Measurements from ENCODE around the gene KCNT1. TPM values are rescaled to one million over a fixed set of nuclear protein-coding genes. Genes with fewer than 3 reads are reported as not detected.

Gene KCNT1
- total RNA-seq, 4 donors from 2014 or later: 0.21 TPM; not detected in 3

DNA sequence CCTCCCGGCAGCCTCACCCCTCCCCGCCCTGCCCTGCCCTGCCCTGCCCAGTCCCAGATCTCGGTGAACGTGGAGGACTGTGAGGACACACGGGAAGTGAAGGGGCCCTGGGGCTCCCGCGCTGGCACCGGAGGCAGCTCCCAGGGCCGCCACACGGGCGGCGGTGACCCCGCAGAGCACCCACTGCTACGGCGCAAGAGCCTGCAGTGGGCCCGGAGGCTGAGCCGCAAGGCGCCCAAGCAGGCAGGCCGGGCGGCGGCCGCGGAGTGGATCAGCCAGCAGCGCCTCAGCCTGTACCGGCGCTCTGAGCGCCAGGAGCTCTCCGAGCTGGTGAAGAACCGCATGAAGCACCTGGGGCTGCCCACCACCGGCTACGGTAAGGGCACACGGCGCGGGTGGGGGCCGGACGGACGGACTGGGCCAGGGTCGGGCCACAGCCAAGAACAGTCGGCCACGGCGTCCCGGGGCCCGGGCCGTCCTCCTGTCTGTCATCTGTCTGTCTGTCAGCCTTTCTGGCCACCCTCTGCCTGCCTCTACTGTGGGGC lies 84.2 kb downstream of the KCNT1 start:
- no peaks in the 10 kb centered on the region for H3K9me3 ChIP-seq
- DNase-seq: no peak
- intact Hi-C loops (cut with DNase I): no loop called here
- H3K27ac ChIP-seq: no peak overlapping the region
- H3K36me3 ChIP-seq: no peaks in the 10 kb centered on the region
- H3K27me3 ChIP-seq: no peaks in the 10 kb centered on the region
- H3K4me1 ChIP-seq: no peaks in the 10 kb centered on the region
- H3K4me3 ChIP-seq (replicated peaks in 1 of 3): no peak overlapping the region
- 90 to 100% methylated on average over 1 to 31 of the region's 44 CpGs for WGBS, 2 donors
- TF ChIP-seq, protein P1, sequence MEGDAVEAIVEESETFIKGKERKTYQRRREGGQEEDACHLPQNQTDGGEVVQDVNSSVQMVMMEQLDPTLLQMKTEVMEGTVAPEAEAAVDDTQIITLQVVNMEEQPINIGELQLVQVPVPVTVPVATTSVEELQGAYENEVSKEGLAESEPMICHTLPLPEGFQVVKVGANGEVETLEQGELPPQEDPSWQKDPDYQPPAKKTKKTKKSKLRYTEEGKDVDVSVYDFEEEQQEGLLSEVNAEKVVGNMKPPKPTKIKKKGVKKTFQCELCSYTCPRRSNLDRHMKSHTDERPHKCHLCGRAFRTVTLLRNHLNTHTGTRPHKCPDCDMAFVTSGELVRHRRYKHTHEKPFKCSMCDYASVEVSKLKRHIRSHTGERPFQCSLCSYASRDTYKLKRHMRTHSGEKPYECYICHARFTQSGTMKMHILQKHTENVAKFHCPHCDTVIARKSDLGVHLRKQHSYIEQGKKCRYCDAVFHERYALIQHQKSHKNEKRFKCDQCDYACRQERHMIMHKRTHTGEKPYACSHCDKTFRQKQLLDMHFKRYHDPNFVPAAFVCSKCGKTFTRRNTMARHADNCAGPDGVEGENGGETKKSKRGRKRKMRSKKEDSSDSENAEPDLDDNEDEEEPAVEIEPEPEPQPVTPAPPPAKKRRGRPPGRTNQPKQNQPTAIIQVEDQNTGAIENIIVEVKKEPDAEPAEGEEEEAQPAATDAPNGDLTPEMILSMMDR (IDR thresholded peaks at IDR 0.05): no peak
- TF ChIP-seq POLR2A (IDR thresholded peaks at IDR 0.05): no peak

DNA sequence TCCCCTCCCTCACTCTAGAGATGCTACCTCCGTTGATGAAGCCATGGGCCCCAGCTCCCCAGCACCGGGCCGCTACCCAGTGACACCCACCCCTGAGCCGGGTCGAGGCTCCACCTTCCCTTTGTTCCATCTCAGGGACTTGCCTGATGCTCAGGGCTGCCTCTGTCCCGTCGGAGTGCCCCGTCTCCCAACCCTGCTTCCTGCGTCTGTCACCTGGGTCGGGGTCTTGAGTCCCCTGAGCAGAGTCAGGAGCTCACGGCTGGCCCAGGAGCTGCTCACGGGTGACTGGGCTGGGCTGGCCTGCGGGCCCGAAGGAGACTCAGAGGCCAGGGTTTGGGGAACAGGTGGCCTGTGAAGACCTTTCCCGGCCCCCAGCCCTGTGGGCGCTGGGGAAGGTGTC lies 85.3 kb downstream of the KCNT1 start:
- WGBS, 2 donors: 63% methylated on average over 14 of the region's 16 CpGs; no CpG with 5 or more reads in 1 of the 2 donors
- H3K27ac ChIP-seq: no peak overlapping the region
- TF ChIP-seq, protein P1 (IDR thresholded peaks at IDR 0.05): no peak
- TF ChIP-seq POLR2A (IDR thresholded peaks at IDR 0.05): no peak
- intact Hi-C loops (cut with DNase I): no loop called here
- H3K4me1 ChIP-seq: no peaks in the 10 kb centered on the region
- no peaks in the 10 kb centered on the region for H3K9me3 ChIP-seq
- no peak overlapping the region for H3K4me3 ChIP-seq (replicated peaks in 1 of 3)
- no peaks in the 10 kb centered on the region for H3K27me3 ChIP-seq
- no peak for DNase-seq
- H3K36me3 ChIP-seq: no peaks in the 10 kb centered on the region

DNA sequence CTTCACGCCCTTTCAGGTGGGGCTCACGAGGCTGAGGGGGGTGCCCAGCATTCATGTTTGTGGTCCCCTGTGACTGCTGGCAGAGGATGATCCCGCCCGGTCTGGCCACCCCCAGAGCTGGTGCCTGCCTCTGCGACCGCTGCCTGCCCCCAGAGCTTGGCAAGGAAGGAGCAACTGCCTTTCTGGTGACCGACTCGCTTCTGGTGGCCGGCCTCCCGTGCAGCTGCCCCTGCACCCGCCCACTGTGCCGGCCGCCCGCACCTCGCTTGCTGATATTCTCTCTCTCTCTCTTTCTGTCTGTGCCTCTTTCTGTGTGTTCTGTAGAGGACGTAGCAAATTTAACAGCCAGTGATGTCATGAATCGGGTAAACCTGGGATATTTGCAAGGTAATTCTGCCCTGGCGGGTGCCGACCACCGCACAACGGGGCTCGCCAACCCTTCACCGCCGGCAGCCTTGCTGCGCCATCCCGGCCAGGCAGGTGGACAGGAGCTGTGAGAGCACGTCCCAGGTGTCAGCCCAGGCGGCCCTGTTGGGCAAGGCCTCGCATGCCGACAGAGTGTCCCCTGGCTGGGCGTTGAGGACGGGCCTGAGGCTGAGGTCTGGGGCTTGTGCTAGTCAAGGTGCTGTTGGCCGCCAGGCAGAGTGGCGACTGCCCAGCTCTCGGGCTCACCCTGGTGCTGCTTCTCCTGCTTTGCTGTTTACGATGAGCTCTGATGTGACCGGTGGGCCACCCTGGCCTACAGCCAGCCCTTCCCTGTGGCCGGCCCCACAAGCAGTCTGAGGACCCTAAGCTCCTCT lies 86.0 kb downstream of the KCNT1 start:
- no peak overlapping the region for H3K27ac ChIP-seq
- H3K36me3 ChIP-seq: no peaks in the 10 kb centered on the region
- H3K4me1 ChIP-seq: no peaks in the 10 kb centered on the region
- H3K27me3 ChIP-seq: no peaks in the 10 kb centered on the region
- no peak for DNase-seq
- intact Hi-C loops (cut with DNase I): no loop called here
- WGBS, 2 donors: 79 to 83% methylated on average over 32 to 38 of the region's 38 CpGs
- TF ChIP-seq POLR2A (IDR thresholded peaks at IDR 0.05): no peak
- TF ChIP-seq, protein P1 (IDR thresholded peaks at IDR 0.05): no peak
- H3K4me3 ChIP-seq (replicated peaks in 1 of 3): no peak overlapping the region
- H3K9me3 ChIP-seq: no peaks in the 10 kb centered on the region

DNA sequence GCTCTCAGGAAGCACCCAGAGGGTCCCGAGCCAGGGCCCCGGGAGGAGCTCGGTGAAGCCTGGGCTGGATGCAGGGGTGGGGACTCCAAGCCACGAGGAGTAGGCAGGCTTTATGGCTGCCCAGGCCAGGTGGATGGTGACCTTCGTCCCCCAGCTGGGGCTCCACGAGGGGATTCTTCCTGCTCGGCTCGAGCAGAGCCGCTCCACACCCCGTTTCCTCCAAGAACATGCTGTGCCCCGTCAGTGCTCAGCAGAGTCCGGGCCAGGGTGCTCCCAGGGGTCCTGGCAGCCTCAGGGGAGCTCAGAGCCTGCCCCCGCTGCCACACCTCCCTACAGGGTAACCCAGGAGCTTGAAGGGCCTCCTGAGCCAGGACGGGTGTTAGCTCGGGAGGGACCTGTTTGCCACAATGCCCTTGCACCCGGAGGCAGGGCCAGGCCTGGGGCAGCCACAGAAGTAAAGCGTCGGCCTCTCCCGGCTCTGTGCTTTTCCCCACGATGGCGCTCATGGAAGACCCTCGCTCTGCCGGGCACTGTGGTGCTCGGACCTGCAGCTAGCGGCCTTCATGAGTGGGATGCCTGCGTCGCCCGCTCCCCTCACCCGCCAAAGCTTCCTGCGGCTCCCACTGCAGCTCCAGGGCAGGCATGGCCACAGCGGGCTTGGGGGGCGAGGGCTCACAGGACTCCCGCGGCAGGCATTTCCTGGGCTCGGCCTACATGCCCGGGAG lies 86.8 kb downstream of the KCNT1 start:
- no peak overlapping the region for H3K27ac ChIP-seq
- intact Hi-C loops (cut with DNase I): no loop called here

More for the DNA sequence above, 86.8 kb downstream of the KCNT1 start:
- 70 to 86% methylated on average over 7 to 18 of the region's 36 CpGs for WGBS, 2 donors
- no peak for DNase-seq
- H3K36me3 ChIP-seq: no peaks in the 10 kb centered on the region
- H3K4me1 ChIP-seq: no peaks in the 10 kb centered on the region
- H3K9me3 ChIP-seq: no peaks in the 10 kb centered on the region
- no peak for TF ChIP-seq POLR2A (IDR thresholded peaks at IDR 0.05)
- TF ChIP-seq, protein P1 (IDR thresholded peaks at IDR 0.05): no peak
- H3K4me3 ChIP-seq (replicated peaks in 1 of 3): no peak overlapping the region
- H3K27me3 ChIP-seq: no peaks in the 10 kb centered on the region

Data from thyroid gland (tissue), 4 donors.